ENCODE results near the gene OFD1. TPM values are rescaled to one million over a fixed set of nuclear protein-coding genes. Genes with fewer than 3 reads are reported as not detected.
"Not testable (repeated sequence)": the region's sequence is repeated elsewhere in the genome, so short reads cannot be mapped to it uniquely, and the experiment has no call there.

Gene OFD1
- total RNA-seq, 1 donor from 2014 or later = 12.8 TPM

GRCh38 chrX:13700380-13700779 is 34.2 kb upstream of the OFD1 start:
- intact Hi-C loops (cut with DNase I) = no loop called here
- DNase-seq (ENCODE audit: low spot score) = no peak

GRCh38 chrX:13702111-13702789 is 32.3 kb upstream of the OFD1 start:
- DNase-seq (ENCODE audit: low spot score) = no peak
- intact Hi-C loops (cut with DNase I) = no loop called here

GRCh38 chrX:13703135-13703534 is 31.4 kb upstream of the OFD1 start:
- intact Hi-C loops (cut with DNase I) = no loop called here
- no peak for DNase-seq (ENCODE audit: low spot score)

GRCh38 chrX:13703589-13703988 is 31.0 kb upstream of the OFD1 start:
- intact Hi-C loops (cut with DNase I) = no loop called here
- DNase-seq (ENCODE audit: low spot score) = no peak

GRCh38 chrX:13711141-13711540 is 23.4 kb upstream of the OFD1 start:
- intact Hi-C loops (cut with DNase I) = no loop called here
- no peak for DNase-seq (ENCODE audit: low spot score)

- intact Hi-C loops (cut with DNase I) = no loop called here
- DNase-seq (ENCODE audit: low spot score) = no peak
Observed at GRCh38 chrX:13716455-13716854, 18.1 kb upstream of the OFD1 start.

GRCh38 chrX:13716905-13717304 is 17.6 kb upstream of the OFD1 start:
- intact Hi-C loops (cut with DNase I) = no loop called here
- no peak for DNase-seq (ENCODE audit: low spot score)

GRCh38 chrX:13717700-13718472 is 16.7 kb upstream of the OFD1 start:
- intact Hi-C loops (cut with DNase I) = no loop called here

GRCh38 chrX:13719192-13719856 is 15.2 kb upstream of the OFD1 start:
- no peak for DNase-seq (ENCODE audit: low spot score)

More at GRCh38 chrX:13717700-13718472, 16.7 kb upstream of the OFD1 start:
- DNase-seq (ENCODE audit: low spot score) = no peak

GRCh38 chrX:13721371-13721770 is 13.2 kb upstream of the OFD1 start:
- intact Hi-C loops (cut with DNase I) = no loop called here
- no peak for DNase-seq (ENCODE audit: low spot score)

More at GRCh38 chrX:13719192-13719856, 15.2 kb upstream of the OFD1 start:
- intact Hi-C loops (cut with DNase I) = no loop called here

GRCh38 chrX:13721819-13722519 is 12.6 kb upstream of the OFD1 start:
- intact Hi-C loops (cut with DNase I) = no loop called here
- DNase-seq (ENCODE audit: low spot score) = no peak

GRCh38 chrX:13724878-13725277 is 9.7 kb upstream of the OFD1 start:
- DNase-seq (ENCODE audit: low spot score); intact Hi-C loops (cut with DNase I): not testable (repeated sequence)

GRCh38 chrX:13726583-13726982 is 8.0 kb upstream of the OFD1 start:
- DNase-seq (ENCODE audit: low spot score); intact Hi-C loops (cut with DNase I): not testable (repeated sequence)

GRCh38 chrX:13730523-13730922 is 4.0 kb upstream of the OFD1 start:
- intact Hi-C loops (cut with DNase I) = loop anchor here (5.0 kb wide), 1 partner anchor 63 kb away; no protein-coding TSS in a partner anchor
- not testable (repeated sequence) for DNase-seq (ENCODE audit: low spot score)

GRCh38 chrX:13732246-13733067 is 2.1 kb upstream of the OFD1 start:
- intact Hi-C loops (cut with DNase I) = loop anchor here (5.0 kb wide), 1 partner anchor 65 kb away; no protein-coding TSS in a partner anchor
- no peak for DNase-seq (ENCODE audit: low spot score)

GRCh38 chrX:13733506-13733905 is 1.0 kb upstream of the OFD1 start:
- DNase-seq (ENCODE audit: low spot score) = no peak
- intact Hi-C loops (cut with DNase I) = loop anchor here (5.0 kb wide), 1 partner anchor 66 kb away; no protein-coding TSS in a partner anchor

- DNase-seq (ENCODE audit: low spot score) = no peak
- intact Hi-C loops (cut with DNase I) = no loop called here
Observed at GRCh38 chrX:13741695-13742094, 7.1 kb downstream of the OFD1 start.

GRCh38 chrX:13742397-13743176 is 8.0 kb downstream of the OFD1 start:
- DNase-seq (ENCODE audit: low spot score) = no peak
- intact Hi-C loops (cut with DNase I) = no loop called here

Data from cardiac septum (tissue), 1 donor.